Activated naive CD4-positive, alpha-beta T cell treated with anti-CD3 and anti-CD28 coated beads, Interleukin-2, amount 50 U/mL, for 24 hours (primary cell): ENCODE measurements around the gene EIF4A3.
"Not testable (repeated sequence)": the region's sequence is repeated elsewhere in the genome, so short reads cannot be mapped to it uniquely, and the experiment has no call there.

Experiments used
- H3K27ac Mint-ChIP-seq: one replicate; pipeline ENCODE4 v1.8.0; 2021; ENCODE audit warnings: mild to moderate bottlenecking, mixed read lengths
- H3K27me3 Mint-ChIP-seq: one replicate; pipeline ENCODE4 v1.8.0; 2021; ENCODE audit warnings: mixed read lengths
- H3K36me3 Mint-ChIP-seq: one replicate; pipeline ENCODE4 v1.8.0; 2021; ENCODE audit warnings: mixed read lengths
- H3K4me1 Mint-ChIP-seq: one replicate; pipeline ENCODE4 v1.8.0; 2021; ENCODE audit warnings: mixed read lengths
- H3K4me3 Mint-ChIP-seq: one replicate; pipeline ENCODE4 v1.8.0; 2021; ENCODE audit warnings: mild to moderate bottlenecking, mixed read lengths
- H3K9me3 Mint-ChIP-seq: one replicate; pipeline ENCODE4 v1.8.0; 2021; ENCODE audit warnings: mixed read lengths

The EIF4A3 gene

DNA sequence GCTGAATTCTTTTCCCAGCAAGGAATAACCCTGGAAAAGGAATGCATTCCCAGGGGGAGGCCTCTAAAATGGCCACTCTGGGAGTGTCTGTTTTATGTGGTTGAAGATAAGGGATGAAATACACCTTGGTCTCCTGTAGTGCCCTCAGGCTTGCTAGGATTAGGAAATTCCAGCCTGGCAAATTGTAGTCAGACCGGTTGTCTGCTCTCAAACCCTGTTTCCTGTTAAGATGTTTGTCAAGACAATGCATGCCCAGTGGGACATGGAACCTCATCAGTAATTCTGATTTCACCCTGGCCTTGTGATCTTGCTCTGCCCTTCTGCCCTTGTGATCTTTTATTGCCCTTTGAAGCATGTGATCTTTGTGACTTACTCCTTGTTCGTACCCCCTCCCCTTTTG is 8.7 kb upstream of the EIF4A3 start:
- not testable (repeated sequence) for H3K4me3 Mint-ChIP-seq, H3K9me3 Mint-ChIP-seq, H3K36me3 Mint-ChIP-seq, H3K27ac Mint-ChIP-seq, H3K27me3 Mint-ChIP-seq
- H3K4me1 Mint-ChIP-seq = peaks cover 12% of the 10 kb centered on the region

DNA sequence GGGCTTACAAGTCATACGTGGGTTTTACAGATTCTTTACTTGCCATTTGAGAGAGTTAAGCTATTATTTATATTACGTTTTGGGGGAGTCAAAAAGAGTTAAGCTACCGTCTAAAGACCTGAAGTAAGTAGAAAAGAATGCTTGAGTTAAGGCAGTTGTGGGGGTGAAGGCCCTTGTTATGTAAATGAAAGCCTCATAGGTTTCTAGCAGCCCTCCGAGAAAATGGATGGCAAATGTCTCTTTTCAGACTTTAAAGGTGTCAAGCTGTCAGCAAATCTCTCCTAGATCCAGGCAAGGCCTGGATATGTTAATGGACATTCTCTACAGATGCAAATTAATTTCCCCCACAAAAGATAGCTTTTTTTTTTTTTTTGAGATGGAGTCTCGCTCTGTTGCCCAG is 7.2 kb upstream of the EIF4A3 start:
- no peaks in the 10 kb centered on the region for H3K27me3 Mint-ChIP-seq
- H3K4me3 Mint-ChIP-seq = no peak overlapping the region
- H3K4me1 Mint-ChIP-seq = peaks cover 12% of the 10 kb centered on the region
- peaks cover 3% of the 10 kb centered on the region for H3K36me3 Mint-ChIP-seq
- H3K9me3 Mint-ChIP-seq = no peaks in the 10 kb centered on the region
- H3K27ac Mint-ChIP-seq = no peak overlapping the region

DNA sequence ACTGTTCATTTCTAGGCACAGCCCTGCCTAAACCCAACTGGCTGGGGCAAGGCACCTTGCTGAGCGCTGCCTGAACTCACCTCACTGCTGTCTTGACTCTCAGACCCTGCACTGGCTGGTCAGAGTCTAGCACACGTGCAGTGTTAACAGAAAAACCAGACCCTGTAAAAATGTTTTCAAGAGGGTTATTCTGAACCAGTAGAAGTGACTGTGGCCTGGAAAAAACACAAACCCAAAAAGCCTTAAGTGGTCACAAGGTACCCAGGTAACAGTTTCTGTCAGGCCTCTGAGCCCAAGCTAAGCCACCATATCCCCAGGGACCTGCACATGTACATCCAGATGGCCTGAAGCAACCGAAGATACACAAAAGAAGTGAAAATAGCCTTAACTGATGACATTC is 6.1 kb upstream of the EIF4A3 start:
- Mint-ChIP-seq H3K4me3 (no peak overlapping the region), H3K36me3 (peaks cover 3% of the 10 kb centered on the region), H3K27me3 (no peaks in the 10 kb centered on the region), H3K27ac (no peak overlapping the region), H3K9me3 (no peaks in the 10 kb centered on the region), H3K4me1 (peaks cover 16% of the 10 kb centered on the region)

DNA sequence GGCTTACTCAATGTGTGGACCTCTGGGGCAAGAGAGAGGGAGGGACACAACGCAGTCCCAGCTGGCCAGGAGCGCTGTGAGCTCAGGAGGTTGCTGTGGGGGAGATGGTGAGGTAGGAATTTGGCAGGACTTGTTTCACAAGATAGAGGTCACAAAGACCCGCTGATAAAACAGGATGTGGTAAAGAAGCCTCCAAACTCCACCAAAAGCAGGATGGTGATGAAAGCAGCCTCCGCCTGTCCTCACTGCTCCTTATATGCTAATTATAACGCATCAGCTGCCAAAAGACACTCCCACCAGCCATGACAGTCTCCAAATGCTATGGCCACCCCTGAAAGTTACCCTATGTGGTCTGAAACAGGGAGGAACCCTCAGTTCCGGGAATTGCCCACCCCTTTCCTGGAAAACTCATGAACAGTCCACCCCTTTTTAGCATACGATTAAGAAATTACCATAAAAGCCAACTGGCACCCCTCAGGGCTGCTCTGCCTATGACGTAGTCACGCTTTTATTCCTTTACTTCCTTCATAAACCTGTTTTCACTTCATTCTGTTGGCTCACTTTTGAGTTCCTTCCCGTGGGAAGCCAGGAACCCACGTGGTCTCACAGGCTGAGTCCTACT is 5.3 kb upstream of the EIF4A3 start:
- Mint-ChIP-seq H3K9me3 (no peaks in the 10 kb centered on the region), H3K36me3 (peaks cover 4% of the 10 kb centered on the region), H3K4me3 (no peak overlapping the region), H3K4me1 (peaks cover 18% of the 10 kb centered on the region), H3K27ac (no peak overlapping the region), H3K27me3 (no peaks in the 10 kb centered on the region)

DNA sequence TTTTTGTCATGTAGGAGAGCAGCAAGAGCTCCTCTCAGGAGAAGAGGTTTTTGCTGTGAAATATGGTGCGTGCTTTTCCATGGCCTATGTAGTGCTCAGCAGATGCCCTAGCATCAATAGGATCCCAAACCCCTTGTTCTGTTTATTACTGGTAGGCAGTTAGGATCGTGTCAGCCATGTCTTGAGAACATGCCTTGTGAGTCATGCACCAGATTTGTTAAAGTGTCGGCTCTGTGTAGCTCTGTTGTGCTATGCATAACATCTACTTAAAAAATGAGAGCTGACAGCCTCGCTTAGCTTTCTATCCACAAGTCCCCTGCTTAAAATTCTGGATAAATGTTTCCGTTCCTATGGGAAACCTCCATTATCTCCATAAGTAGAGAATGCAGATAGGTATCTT is 4.4 kb upstream of the EIF4A3 start:
- Mint-ChIP-seq H3K4me1 (peaks cover 22% of the 10 kb centered on the region), H3K4me3 (no peak overlapping the region), H3K36me3 (peaks cover 6% of the 10 kb centered on the region), H3K27me3 (no peaks in the 10 kb centered on the region), H3K9me3 (no peaks in the 10 kb centered on the region), H3K27ac (no peak overlapping the region)

DNA sequence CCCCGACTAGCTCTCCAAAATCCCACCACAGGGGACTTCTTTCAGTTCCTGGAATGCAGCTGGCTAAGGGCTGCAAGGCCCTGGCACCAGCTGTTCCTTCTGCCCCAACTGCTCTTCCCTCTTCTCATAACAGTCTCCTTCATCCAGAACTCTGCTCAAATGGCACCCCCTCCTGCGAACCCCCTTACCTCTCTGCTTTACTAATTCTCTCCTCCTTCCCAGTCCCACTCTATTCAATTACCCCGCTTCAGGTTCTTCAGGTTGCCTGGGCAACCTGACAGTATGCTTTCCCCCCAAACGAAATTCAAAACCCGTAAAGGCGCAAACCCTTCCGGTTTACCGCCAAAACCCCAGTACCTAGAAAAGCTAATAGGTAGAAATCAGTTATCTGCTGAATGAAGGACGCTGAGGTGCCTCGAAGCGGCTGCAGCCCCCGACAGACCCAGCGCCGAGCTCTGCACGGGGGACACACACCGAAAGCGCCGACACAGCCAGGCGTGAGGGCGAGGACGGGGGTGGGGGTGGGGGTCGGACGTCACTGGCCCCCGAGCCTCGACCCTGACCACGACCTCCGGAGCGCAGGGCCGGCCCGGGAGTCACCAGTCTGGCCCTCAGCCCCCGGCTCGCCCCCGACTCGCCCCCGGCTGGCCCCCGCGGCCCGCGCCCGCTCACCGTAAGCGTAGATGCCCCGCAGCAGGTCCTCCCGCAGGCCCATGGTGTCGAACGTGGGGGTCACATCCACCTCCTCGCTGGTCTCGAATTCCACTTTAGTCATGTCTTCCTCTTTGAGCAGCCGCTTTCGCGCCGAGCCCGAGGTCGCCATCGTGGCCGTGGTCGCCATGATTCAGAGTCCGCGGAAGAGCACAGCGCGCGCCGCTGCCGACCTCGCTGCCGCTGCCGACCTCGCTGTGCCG is 550 bp downstream of the EIF4A3 start:
- Mint-ChIP-seq H3K36me3 (peaks cover 11% of the 10 kb centered on the region), H3K9me3 (no peaks in the 10 kb centered on the region), H3K27me3 (no peaks in the 10 kb centered on the region)

DNA sequence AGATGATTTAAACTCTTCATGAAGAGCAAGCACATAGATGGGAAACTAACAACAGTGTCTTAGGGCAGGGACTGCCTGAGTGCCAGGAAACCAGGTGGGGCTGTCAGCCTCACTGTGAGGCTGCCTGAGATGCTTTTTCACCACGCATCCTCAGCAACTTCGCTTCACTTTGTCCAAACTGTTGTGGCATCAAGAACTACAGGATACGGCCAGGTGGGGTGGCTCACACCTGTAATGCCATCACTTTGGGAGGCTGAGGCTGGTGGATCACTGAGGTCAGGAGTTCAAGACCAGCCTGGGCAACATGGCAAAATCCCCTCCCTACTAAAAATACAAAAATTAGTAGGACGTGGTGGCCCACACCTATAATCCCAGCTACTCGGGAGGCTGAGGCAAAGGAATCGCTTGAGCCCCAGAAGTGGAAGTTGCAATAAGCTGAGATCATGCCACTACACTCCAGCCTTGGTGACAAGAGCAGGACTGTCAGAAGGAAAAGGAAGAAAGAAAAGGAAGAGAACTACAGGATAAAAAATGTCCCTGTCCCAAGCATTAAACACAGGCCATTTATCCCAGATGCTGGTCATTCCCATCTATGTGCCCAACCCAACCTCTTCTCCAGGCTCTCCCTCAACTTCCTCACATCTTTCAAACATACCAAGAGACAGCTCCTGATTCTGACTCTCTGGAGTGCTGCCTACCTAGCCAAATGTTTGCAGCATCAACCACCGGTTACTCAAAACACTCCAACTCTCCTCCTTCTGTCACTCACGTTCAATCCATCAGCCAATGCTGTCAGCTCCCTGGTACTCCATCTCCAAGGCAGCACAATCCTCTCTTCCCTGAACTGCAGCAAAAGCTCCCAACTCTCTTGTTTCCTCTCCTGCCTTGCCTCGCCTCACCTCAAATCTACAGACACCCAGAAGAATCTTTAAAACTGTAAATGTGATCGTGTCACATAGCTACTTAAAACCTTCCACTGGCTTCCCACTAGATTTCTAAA is 1.6 kb downstream of the EIF4A3 start:
- H3K4me1 Mint-ChIP-seq = peaks cover 29% of the 10 kb centered on the region
- H3K36me3 Mint-ChIP-seq = peaks cover 15% of the 10 kb centered on the region
- H3K27ac Mint-ChIP-seq = peak overlapping the region; percentile 88
- H3K27me3 Mint-ChIP-seq = no peaks in the 10 kb centered on the region
- no peaks in the 10 kb centered on the region for H3K9me3 Mint-ChIP-seq
- peak overlapping the region; percentile 98 for H3K4me3 Mint-ChIP-seq

More for the DNA sequence above, 550 bp downstream of the EIF4A3 start:
- H3K4me1 Mint-ChIP-seq = peaks cover 29% of the 10 kb centered on the region
- peak overlapping the region; percentile 98 for H3K4me3 Mint-ChIP-seq
- H3K27ac Mint-ChIP-seq = peak overlapping the region; percentile 88

DNA sequence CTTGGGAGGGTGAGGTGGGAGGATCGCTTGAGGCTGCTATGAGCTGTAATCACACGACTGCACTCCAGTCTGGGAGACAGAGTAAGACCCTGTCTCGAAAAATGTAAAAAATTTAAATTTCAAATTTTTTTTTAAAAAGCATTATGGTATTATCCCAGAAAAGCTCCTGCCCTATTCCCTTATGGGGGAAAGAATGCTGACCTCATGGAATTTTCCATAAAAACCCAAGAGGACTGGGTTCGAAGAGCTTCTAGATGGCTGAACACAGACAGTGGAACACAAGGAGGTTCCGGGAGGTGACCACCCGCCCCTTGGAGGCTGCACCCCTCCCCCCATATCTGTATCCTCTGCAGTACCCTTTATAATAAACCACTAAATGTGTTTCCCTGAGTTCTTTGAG is 4.0 kb downstream of the EIF4A3 start:
- H3K27me3 Mint-ChIP-seq = no peaks in the 10 kb centered on the region
- H3K4me1 Mint-ChIP-seq = peaks cover 25% of the 10 kb centered on the region
- no peak overlapping the region for H3K27ac Mint-ChIP-seq
- no peak overlapping the region for H3K4me3 Mint-ChIP-seq
- no peaks in the 10 kb centered on the region for H3K9me3 Mint-ChIP-seq
- peaks cover 30% of the 10 kb centered on the region for H3K36me3 Mint-ChIP-seq

DNA sequence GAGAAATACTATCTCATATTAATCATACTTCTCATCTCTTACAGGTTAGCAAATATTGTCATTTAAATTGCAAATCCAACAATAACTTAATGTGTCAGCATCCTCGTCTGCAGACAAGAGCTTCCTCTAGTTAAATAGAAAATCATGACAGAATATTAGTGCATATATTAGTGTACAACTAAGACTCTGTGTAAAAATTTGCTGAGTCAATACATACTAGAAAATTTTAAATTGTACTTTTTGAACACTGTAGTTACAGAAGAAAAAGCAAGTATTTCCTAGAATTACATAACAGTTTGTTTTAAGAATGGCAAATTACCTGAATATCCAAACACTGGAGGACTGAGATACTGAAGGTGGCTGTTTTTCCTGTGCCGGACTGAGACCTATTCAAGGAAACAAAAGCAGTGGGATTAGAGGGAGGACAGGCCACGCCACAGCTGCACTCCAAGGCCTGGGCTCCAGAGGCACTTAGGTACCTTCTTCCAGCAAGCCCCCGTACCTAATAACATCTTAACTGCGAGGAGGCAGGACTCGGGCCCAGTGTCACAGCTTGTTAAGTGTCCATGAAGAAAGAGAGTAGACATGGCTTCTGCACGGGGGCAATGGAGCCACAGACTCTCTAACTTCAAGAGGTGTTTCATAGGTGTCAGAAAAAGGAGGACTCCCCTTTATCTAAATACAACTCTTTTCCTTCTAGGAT is 5.3 kb downstream of the EIF4A3 start:
- Mint-ChIP-seq H3K4me3 (no peak overlapping the region), H3K27ac (peak overlapping the region; percentile 12), H3K36me3 (peaks cover 28% of the 10 kb centered on the region), H3K4me1 (peaks cover 20% of the 10 kb centered on the region), H3K9me3 (no peaks in the 10 kb centered on the region), H3K27me3 (no peaks in the 10 kb centered on the region)

DNA sequence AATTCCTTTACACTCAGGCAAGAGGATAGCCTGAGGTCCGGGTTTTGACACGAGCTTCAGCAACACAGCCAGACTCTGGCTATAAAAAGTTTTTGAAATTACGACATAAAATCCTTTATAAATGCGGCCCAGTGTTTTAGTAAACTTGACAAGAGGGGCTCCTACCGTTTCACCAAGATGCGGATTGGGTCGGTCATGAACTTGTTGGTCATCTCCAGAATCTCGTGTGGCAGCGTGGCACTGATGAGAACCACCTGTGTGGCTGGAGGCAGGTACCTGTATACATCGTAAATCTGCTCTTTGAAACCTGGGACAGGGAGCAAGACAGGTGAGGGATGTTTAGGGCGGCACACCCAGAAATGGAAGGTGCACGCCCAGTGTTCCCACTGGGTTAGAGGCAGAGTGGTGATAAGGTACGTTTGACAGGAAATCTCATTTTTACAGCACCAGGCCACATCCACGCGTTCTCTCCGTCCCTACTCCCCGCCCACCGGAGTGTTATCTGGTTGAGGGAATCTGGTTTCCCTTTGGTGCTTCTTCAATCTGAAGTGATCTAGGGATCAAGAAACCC is 8.0 kb downstream of the EIF4A3 start:
- no peaks in the 10 kb centered on the region for H3K4me1 Mint-ChIP-seq
- no peak overlapping the region for H3K27ac Mint-ChIP-seq
- H3K27me3 Mint-ChIP-seq = no peaks in the 10 kb centered on the region
- no peaks in the 10 kb centered on the region for H3K9me3 Mint-ChIP-seq
- H3K36me3 Mint-ChIP-seq = peaks cover 22% of the 10 kb centered on the region
- H3K4me3 Mint-ChIP-seq = no peak overlapping the region

DNA sequence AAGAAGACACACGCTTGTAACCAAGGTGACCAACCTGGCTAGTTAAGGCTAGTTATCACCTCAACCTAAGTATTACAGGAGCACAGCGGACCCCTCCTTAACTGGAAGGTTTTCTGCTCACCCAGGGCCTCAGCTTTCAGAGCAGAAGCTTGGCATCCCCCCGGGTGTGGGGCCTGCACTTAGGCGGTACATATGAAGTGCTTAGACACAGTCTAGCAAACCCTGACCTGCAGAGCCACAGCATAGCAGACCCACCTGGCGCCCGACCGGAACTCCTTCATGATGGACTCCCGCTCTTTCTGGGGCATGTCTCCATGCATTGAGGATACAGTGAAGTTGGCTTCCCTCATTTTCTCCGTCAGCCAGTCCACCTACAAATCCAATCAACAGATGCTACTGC is 9.8 kb downstream of the EIF4A3 start:
- no peaks in the 10 kb centered on the region for H3K27me3 Mint-ChIP-seq
- peaks cover 22% of the 10 kb centered on the region for H3K36me3 Mint-ChIP-seq
- H3K4me1 Mint-ChIP-seq = no peaks in the 10 kb centered on the region
- no peak overlapping the region for H3K4me3 Mint-ChIP-seq
- no peak overlapping the region for H3K27ac Mint-ChIP-seq
- H3K9me3 Mint-ChIP-seq = no peaks in the 10 kb centered on the region

DNA sequence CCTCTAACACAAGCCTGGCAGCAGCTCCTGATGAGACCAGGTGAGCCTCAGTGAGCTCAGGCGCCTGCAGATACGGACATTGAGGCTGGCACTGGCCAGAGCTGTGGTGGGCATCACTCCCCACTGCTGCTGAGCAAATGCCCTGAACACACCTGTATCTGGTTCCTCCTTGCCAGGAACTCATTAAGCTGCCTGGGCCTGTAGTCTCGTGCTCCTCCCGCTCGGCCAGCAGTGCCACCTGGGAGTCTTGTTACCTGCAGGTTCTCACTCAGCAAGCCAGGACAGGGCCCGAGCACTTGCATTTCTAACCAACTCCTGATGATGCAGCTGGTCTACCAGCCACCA is 13.3 kb downstream of the EIF4A3 start:
- H3K36me3 Mint-ChIP-seq = peaks cover 7% of the 10 kb centered on the region
- H3K27ac Mint-ChIP-seq = no peak overlapping the region

DNA sequence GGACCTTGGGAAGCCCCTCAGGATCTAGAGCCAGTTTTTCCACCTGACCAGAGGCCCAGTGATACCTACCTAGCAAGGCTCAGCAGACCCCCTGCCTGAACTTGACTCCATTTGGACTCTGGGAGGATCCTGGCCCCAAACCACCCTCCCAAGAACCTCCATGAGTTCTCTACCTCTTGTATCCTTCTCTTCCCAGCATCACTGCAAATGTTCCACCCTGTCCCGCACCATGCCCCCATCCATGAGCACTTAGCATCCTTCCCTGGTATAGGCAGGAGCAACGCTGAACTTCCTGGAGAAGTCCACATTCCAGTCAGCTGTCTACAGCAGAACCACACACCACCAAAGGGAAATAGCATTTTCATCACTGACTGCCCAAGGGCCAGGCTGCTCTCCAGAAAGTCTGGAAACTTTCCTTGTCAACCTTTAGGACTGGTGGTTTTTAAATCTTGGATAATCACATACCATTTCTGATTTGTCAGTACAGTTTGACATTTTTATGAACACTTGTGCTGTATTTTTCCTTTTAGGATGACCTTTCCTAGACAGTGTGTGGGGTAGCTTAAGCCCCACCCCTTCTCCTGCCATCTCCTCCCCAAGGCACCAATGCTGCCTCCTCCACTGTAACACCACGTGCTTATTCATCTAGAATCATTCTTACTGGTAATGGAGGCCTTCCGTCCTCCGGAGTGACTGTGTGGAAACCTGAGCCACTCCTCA is 13.9 kb downstream of the EIF4A3 start:
- Mint-ChIP-seq H3K9me3 (no peaks in the 10 kb centered on the region), H3K4me3 (no peak overlapping the region), H3K27me3 (peaks cover 4% of the 10 kb centered on the region), H3K4me1 (no peaks in the 10 kb centered on the region), H3K27ac (peak overlapping the region; percentile 82), H3K36me3 (peaks cover 5% of the 10 kb centered on the region)

More for the DNA sequence above, 13.3 kb downstream of the EIF4A3 start:
- Mint-ChIP-seq H3K4me1 (no peaks in the 10 kb centered on the region), H3K27me3 (no peaks in the 10 kb centered on the region), H3K9me3 (no peaks in the 10 kb centered on the region), H3K4me3 (no peak overlapping the region)

DNA sequence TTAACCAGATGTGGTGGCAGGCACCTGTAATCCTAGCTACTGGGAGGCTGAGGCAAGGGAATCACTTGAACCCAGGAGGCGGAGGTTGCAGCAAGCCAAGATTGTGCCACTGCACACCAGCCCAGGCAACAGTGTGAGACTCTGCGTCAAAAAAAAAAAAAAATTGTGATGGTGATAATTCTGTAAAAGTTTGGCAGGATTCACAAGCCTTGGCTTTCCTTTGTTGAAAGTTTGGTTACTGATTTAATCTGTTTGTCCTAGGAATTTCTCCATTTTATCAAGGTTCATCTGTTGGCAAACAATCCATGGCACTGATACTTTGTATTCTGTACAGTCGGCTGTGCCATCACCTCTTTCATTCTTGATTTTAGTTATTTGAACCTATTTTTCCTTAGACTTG is 15.9 kb downstream of the EIF4A3 start:
- no peak overlapping the region for H3K27ac Mint-ChIP-seq
- H3K9me3 Mint-ChIP-seq = no peaks in the 10 kb centered on the region
- peaks cover 9% of the 10 kb centered on the region for H3K27me3 Mint-ChIP-seq
- H3K4me3 Mint-ChIP-seq = no peak overlapping the region
- peaks cover 2% of the 10 kb centered on the region for H3K36me3 Mint-ChIP-seq
- no peaks in the 10 kb centered on the region for H3K4me1 Mint-ChIP-seq
